Measurements from ENCODE around the gene ARR3. TPM values are rescaled to one million over a fixed set of nuclear protein-coding genes. Genes with fewer than 3 reads are reported as not detected.

ARR3 gene
- total RNA-seq, 2 experiments from 2014 or later: not detected

GRCh38 chrX:70289793-70290770, 21.9 kb downstream of the ARR3 start, which contains the start of the genes KIF4A and PDZD11:
TSS of gene KIF4A (plus strand) at chrX:70290104. CDS start at chrX:70290459, 355 bp downstream.
TSS of gene PDZD11 (minus strand) at chrX:70289927. CDS start at chrX:70289341, 586 bp downstream.
- TF ChIP-seq CTCF (IDR thresholded peaks at IDR 0.05): no peak
- Mint-ChIP-seq H3K27me3 (no peaks in the 10 kb centered on the region), H3K36me3 (ENCODE audit: low read depth) (peaks cover 37% of the 10 kb centered on the region), H3K9me3 (no peaks in the 10 kb centered on the region), H3K4me3 (peak within 1 kb of the TSS; percentile 86), H3K4me1 (ENCODE audit: low read depth) (peaks cover 18% of the 10 kb centered on the region), H3K27ac (peak within 1 kb of the TSS; percentile 81)
- H3K27me3 ChIP-seq (ENCODE audit: control insufficient read depth in 1 of 2, insufficient read depth in 2 of 2, low read length in 2 of 2): no peaks in the 10 kb centered on the region
- H3K36me3 ChIP-seq (ENCODE audit: insufficient read depth, low read length): no peaks in the 10 kb centered on the region
- ChIA-PET CTCF (no interaction called here), POLR2A (interaction anchor here (0.9 to 1.2 kb wide), 3 partner anchors 23 to 157 kb away, joined by 3 to 9 read pairs (median 3); partner anchors contain the start of gene IGBP1)
- ATAC-seq (ENCODE audit: poor library complexity) (peak; percentile 96), DNase-seq (peak; percentile 45 to 87 (median 65))
- intact Hi-C loops (cut with DNase I, micrococcal nuclease): loop anchor here (5.0 to 10.0 kb wide), 3 partner anchors 142 to 155 kb away; partner anchors contain the start of gene IGBP1 (in 1 of the 2)
- peak within 1 kb of the TSS; percentile 76 for H3K4me3 ChIP-seq (ENCODE audit: low read length)
- no peaks in the 10 kb centered on the region for H3K9me3 ChIP-seq (ENCODE audit: control insufficient read depth in 1 of 2, insufficient read depth in 1 of 2, low read length in 2 of 2)
- H3K4me1 ChIP-seq (ENCODE audit: insufficient read depth, low read length): peaks cover 13% of the 10 kb centered on the region
- peak within 1 kb of the TSS in 1 of 2 donors; percentile 62 for H3K27ac ChIP-seq (ENCODE audit: low read depth in 1 of 2, low read length in 2 of 2)

- CTCF ChIA-PET: no interaction called here
- Histone ChIP-seq H3K4me3 (ENCODE audit: low read length) (no peak overlapping the region), H3K9me3 (ENCODE audit: control insufficient read depth in 1 of 2, insufficient read depth in 1 of 2, low read length in 2 of 2) (no peaks in the 10 kb centered on the region), H3K27me3 (ENCODE audit: control insufficient read depth in 1 of 2, insufficient read depth in 2 of 2, low read length in 2 of 2) (no peaks in the 10 kb centered on the region), H3K27ac (ENCODE audit: low read depth in 1 of 2, low read length in 2 of 2) (no peak overlapping the region), H3K4me1 (ENCODE audit: insufficient read depth, low read length) (peaks cover 13% of the 10 kb centered on the region), H3K36me3 (ENCODE audit: insufficient read depth, low read length) (no peaks in the 10 kb centered on the region)
- Mint-ChIP-seq H3K36me3 (ENCODE audit: low read depth) (peaks cover 12% of the 10 kb centered on the region), H3K4me3 (no peak overlapping the region), H3K27ac (no peak overlapping the region), H3K4me1 (ENCODE audit: low read depth) (peaks cover 18% of the 10 kb centered on the region), H3K9me3 (no peaks in the 10 kb centered on the region), H3K27me3 (no peaks in the 10 kb centered on the region)
- no peak for TF ChIP-seq CTCF (IDR thresholded peaks at IDR 0.05)
- intact Hi-C loops (cut with DNase I, micrococcal nuclease): loop anchor here in 1 of 2 experiments (5.0 kb wide), 1 partner anchor 140 kb away; no protein-coding TSS in a partner anchor
- DNase-seq (no peak), ATAC-seq (ENCODE audit: poor library complexity) (no peak)
- POLR2A ChIA-PET: no interaction called here
These were observed 24.7 kb downstream of the ARR3 start for GRCh38 chrX:70292788-70293187.

GRCh38 chrX:70293621-70294020, 25.5 kb downstream of the ARR3 start:
- Mint-ChIP-seq H3K4me3 (no peak overlapping the region), H3K4me1 (ENCODE audit: low read depth) (peaks cover 18% of the 10 kb centered on the region), H3K27me3 (no peaks in the 10 kb centered on the region), H3K27ac (no peak overlapping the region), H3K9me3 (no peaks in the 10 kb centered on the region), H3K36me3 (ENCODE audit: low read depth) (peaks cover 6% of the 10 kb centered on the region)
- CTCF ChIA-PET: no interaction called here
- TF ChIP-seq CTCF (IDR thresholded peaks at IDR 0.05): no peak
- no peaks in the 10 kb centered on the region for H3K9me3 ChIP-seq (ENCODE audit: control insufficient read depth in 1 of 2, insufficient read depth in 1 of 2, low read length in 2 of 2)
- no peaks in the 10 kb centered on the region for H3K36me3 ChIP-seq (ENCODE audit: insufficient read depth, low read length)
- ATAC-seq (ENCODE audit: poor library complexity) (no peak), DNase-seq (no peak)
- no peaks in the 10 kb centered on the region for H3K27me3 ChIP-seq (ENCODE audit: control insufficient read depth in 1 of 2, insufficient read depth in 2 of 2, low read length in 2 of 2)
- H3K4me3 ChIP-seq (ENCODE audit: low read length): no peak overlapping the region
- intact Hi-C loops (cut with DNase I, micrococcal nuclease): loop anchor here in 1 of 2 experiments (5.0 kb wide), 1 partner anchor 139 kb away; no protein-coding TSS in a partner anchor
- H3K4me1 ChIP-seq (ENCODE audit: insufficient read depth, low read length): peaks cover 13% of the 10 kb centered on the region
- H3K27ac ChIP-seq (ENCODE audit: low read depth in 1 of 2, low read length in 2 of 2): no peak overlapping the region
- POLR2A ChIA-PET: no interaction called here
